ENCODE data around the gene TMEM186.
"Not testable (repeated sequence)": the region's sequence is repeated elsewhere in the genome, so short reads cannot be mapped to it uniquely, and the experiment has no call there.

The TMEM186 gene

GRCh38 chr16:8808009-8808408 lies 10.6 kb upstream of the TMEM186 start:
- H3K4me3 ChIP-seq, result no peak overlapping the region
- no peak for DNase-seq (ENCODE audit: low spot score)
- no peak overlapping the region for H3K27ac ChIP-seq
- no peak for TF ChIP-seq CTCF (IDR thresholded peaks at IDR 0.05)

- H3K27ac ChIP-seq, result no peak overlapping the region
- no peak for TF ChIP-seq CTCF (IDR thresholded peaks at IDR 0.05)
These were observed 9.8 kb upstream of the TMEM186 start for GRCh38 chr16:8807189-8807588.

GRCh38 chr16:8806272-8806983 lies 9.0 kb upstream of the TMEM186 start:
- TF ChIP-seq CTCF (IDR thresholded peaks at IDR 0.05), result no peak
- no peak for DNase-seq (ENCODE audit: low spot score)
- Histone ChIP-seq H3K4me3 (no peak overlapping the region), H3K27ac (no peak overlapping the region)

More at GRCh38 chr16:8807189-8807588, 9.8 kb upstream of the TMEM186 start:
- H3K4me3 ChIP-seq, result no peak overlapping the region
- no peak for DNase-seq (ENCODE audit: low spot score)

GRCh38 chr16:8804313-8804712 lies 6.9 kb upstream of the TMEM186 start:
- no peak for TF ChIP-seq CTCF (IDR thresholded peaks at IDR 0.05)
- no peak overlapping the region for H3K27ac ChIP-seq

GRCh38 chr16:8803733-8804132 lies 6.3 kb upstream of the TMEM186 start:
- not testable (repeated sequence) for H3K4me3 ChIP-seq; DNase-seq (ENCODE audit: low spot score); H3K27ac ChIP-seq

More at GRCh38 chr16:8804313-8804712, 6.9 kb upstream of the TMEM186 start:
- no peak overlapping the region for H3K4me3 ChIP-seq
- DNase-seq (ENCODE audit: low spot score), result no peak

DNA sequence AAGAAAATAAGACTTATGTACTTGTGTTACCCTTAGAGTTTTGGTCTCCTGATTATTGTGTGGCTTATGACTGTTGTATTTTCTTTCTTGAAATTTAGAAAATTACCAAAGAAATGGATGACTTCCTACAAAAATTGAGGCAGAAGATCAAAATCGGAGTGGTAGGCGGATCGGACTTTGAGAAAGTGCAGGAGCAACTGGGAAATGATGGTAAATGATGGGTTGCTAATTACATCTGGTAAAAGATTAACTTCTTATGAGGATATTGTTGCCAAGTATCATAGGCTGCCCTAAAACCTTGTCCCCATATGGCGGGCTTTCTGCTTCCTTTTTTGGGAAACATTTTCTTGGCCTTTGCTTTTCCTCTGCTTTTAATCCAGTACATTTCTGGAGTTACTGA lies 4.3 kb upstream of the TMEM186 start:
- Histone ChIP-seq H3K4me3 (no peak overlapping the region), H3K27ac (no peak overlapping the region)
- DNase-seq (ENCODE audit: low spot score), result no peak
- no peak for TF ChIP-seq CTCF (IDR thresholded peaks at IDR 0.05)

DNA sequence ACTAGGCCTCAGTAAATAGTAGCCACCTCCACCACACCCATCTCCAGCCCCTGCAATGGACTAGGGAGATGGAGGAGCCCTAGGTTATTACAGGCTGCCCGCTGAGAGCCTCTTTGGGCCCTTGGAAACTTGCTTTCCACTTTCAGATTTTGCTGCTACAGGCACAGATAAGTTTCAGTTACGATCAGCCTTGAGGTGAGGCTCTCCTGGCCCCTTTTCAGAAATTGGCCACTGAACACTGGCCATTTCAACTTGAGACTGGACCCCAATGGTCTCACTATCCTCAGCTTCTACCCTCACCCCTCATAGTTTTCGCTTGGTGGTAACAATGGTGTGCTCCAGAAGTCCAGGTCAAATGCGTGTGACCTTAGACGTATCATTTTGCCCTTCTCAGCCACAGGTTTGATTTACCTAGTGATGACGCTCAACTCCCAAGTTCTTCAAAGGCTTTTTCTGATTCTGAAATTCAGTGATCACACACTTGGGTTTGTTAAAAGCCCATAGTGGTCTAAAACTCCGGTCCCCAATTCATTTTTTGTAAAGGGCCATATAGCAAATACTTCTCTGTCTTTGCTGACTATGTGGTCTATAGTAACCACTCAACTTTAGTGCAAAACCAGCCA lies 1.2 kb upstream of the TMEM186 start:
- H3K27ac ChIP-seq, result peak overlapping the region in 1 of 2 donors; percentile 93
- peak overlapping the region; percentile 95 for H3K4me3 ChIP-seq
- no peak for DNase-seq (ENCODE audit: low spot score)
- no peak for TF ChIP-seq CTCF (IDR thresholded peaks at IDR 0.05)

Measured in coronary artery (tissue), 2 donors.